ENCODE data around the gene VPS50.

The VPS50 gene

GRCh38 chr7:93378131-93378760 lies 146.1 kb downstream of the VPS50 start:
- Histone ChIP-seq H3K9ac (ENCODE audit: low read depth, low read length) (no peak overlapping the region), H3K9me3 (ENCODE audit: control insufficient read depth, insufficient read depth, low read length) (no peaks in the 10 kb centered on the region), H3K4me1 (ENCODE audit: control insufficient read depth, insufficient read depth, low read length) (no peaks in the 10 kb centered on the region), H3K27me3 (ENCODE audit: control insufficient read depth, insufficient read depth, low read length) (no peaks in the 10 kb centered on the region), H3K36me3 (ENCODE audit: control insufficient read depth, insufficient read depth, low read length) (no peaks in the 10 kb centered on the region), H3K4me3 (ENCODE audit: low read depth, low read length) (no peak overlapping the region)

GRCh38 chr7:93382362-93382761 lies 150.2 kb downstream of the VPS50 start:
- H3K4me1 ChIP-seq (ENCODE audit: control insufficient read depth, insufficient read depth, low read length), result no peaks in the 10 kb centered on the region
- no peaks in the 10 kb centered on the region for H3K27me3 ChIP-seq (ENCODE audit: control insufficient read depth, insufficient read depth, low read length)
- no peaks in the 10 kb centered on the region for H3K9me3 ChIP-seq (ENCODE audit: control insufficient read depth, insufficient read depth, low read length)
- H3K36me3 ChIP-seq (ENCODE audit: control insufficient read depth, insufficient read depth, low read length), result no peaks in the 10 kb centered on the region
- H3K9ac ChIP-seq (ENCODE audit: low read depth, low read length), result no peak overlapping the region
- H3K4me3 ChIP-seq (ENCODE audit: low read depth, low read length), result no peak overlapping the region

- Histone ChIP-seq H3K9me3 (ENCODE audit: control insufficient read depth, insufficient read depth, low read length) (no peaks in the 10 kb centered on the region), H3K4me3 (ENCODE audit: low read depth, low read length) (no peak overlapping the region), H3K27me3 (ENCODE audit: control insufficient read depth, insufficient read depth, low read length) (no peaks in the 10 kb centered on the region), H3K4me1 (ENCODE audit: control insufficient read depth, insufficient read depth, low read length) (peaks cover 6% of the 10 kb centered on the region), H3K36me3 (ENCODE audit: control insufficient read depth, insufficient read depth, low read length) (no peaks in the 10 kb centered on the region), H3K9ac (ENCODE audit: low read depth, low read length) (no peak overlapping the region)
Observed at GRCh38 chr7:93390660-93391059, 158.5 kb downstream of the VPS50 start.

GRCh38 chr7:93392984-93393383 lies 160.8 kb downstream of the VPS50 start:
- H3K36me3 ChIP-seq (ENCODE audit: control insufficient read depth, insufficient read depth, low read length), result no peaks in the 10 kb centered on the region

GRCh38 chr7:93399642-93400041 lies 167.5 kb downstream of the VPS50 start:
- H3K27me3 ChIP-seq (ENCODE audit: control insufficient read depth, insufficient read depth, low read length), result no peaks in the 10 kb centered on the region
- no peaks in the 10 kb centered on the region for H3K9me3 ChIP-seq (ENCODE audit: control insufficient read depth, insufficient read depth, low read length)
- no peaks in the 10 kb centered on the region for H3K4me1 ChIP-seq (ENCODE audit: control insufficient read depth, insufficient read depth, low read length)
- no peak overlapping the region for H3K9ac ChIP-seq (ENCODE audit: low read depth, low read length)
- H3K36me3 ChIP-seq (ENCODE audit: control insufficient read depth, insufficient read depth, low read length), result no peaks in the 10 kb centered on the region
- no peak overlapping the region for H3K4me3 ChIP-seq (ENCODE audit: low read depth, low read length)

More at GRCh38 chr7:93392984-93393383, 160.8 kb downstream of the VPS50 start:
- H3K9me3 ChIP-seq (ENCODE audit: control insufficient read depth, insufficient read depth, low read length), result no peaks in the 10 kb centered on the region
- H3K9ac ChIP-seq (ENCODE audit: low read depth, low read length), result no peak overlapping the region
- no peaks in the 10 kb centered on the region for H3K27me3 ChIP-seq (ENCODE audit: control insufficient read depth, insufficient read depth, low read length)
- peaks cover 6% of the 10 kb centered on the region for H3K4me1 ChIP-seq (ENCODE audit: control insufficient read depth, insufficient read depth, low read length)
- H3K4me3 ChIP-seq (ENCODE audit: low read depth, low read length), result no peak overlapping the region

- Histone ChIP-seq H3K36me3 (ENCODE audit: control insufficient read depth, insufficient read depth, low read length) (no peaks in the 10 kb centered on the region), H3K9me3 (ENCODE audit: control insufficient read depth, insufficient read depth, low read length) (peaks cover 3% of the 10 kb centered on the region), H3K9ac (ENCODE audit: low read depth, low read length) (no peak overlapping the region), H3K4me3 (ENCODE audit: low read depth, low read length) (no peak overlapping the region), H3K4me1 (ENCODE audit: control insufficient read depth, insufficient read depth, low read length) (no peaks in the 10 kb centered on the region), H3K27me3 (ENCODE audit: control insufficient read depth, insufficient read depth, low read length) (no peaks in the 10 kb centered on the region)
Observed at GRCh38 chr7:93402944-93403343, 170.8 kb downstream of the VPS50 start.

- Histone ChIP-seq H3K9me3 (ENCODE audit: control insufficient read depth, insufficient read depth, low read length) (peaks cover 3% of the 10 kb centered on the region), H3K4me3 (ENCODE audit: low read depth, low read length) (no peak overlapping the region), H3K27me3 (ENCODE audit: control insufficient read depth, insufficient read depth, low read length) (no peaks in the 10 kb centered on the region), H3K4me1 (ENCODE audit: control insufficient read depth, insufficient read depth, low read length) (no peaks in the 10 kb centered on the region), H3K36me3 (ENCODE audit: control insufficient read depth, insufficient read depth, low read length) (no peaks in the 10 kb centered on the region), H3K9ac (ENCODE audit: low read depth, low read length) (no peak overlapping the region)
Observed at GRCh38 chr7:93407239-93407638, 175.1 kb downstream of the VPS50 start.

- H3K4me1 ChIP-seq (ENCODE audit: control insufficient read depth, insufficient read depth, low read length), result no peaks in the 10 kb centered on the region
- H3K4me3 ChIP-seq (ENCODE audit: low read depth, low read length), result no peak overlapping the region
- no peak overlapping the region for H3K9ac ChIP-seq (ENCODE audit: low read depth, low read length)
- no peaks in the 10 kb centered on the region for H3K36me3 ChIP-seq (ENCODE audit: control insufficient read depth, insufficient read depth, low read length)
- no peaks in the 10 kb centered on the region for H3K27me3 ChIP-seq (ENCODE audit: control insufficient read depth, insufficient read depth, low read length)
- peaks cover 3% of the 10 kb centered on the region for H3K9me3 ChIP-seq (ENCODE audit: control insufficient read depth, insufficient read depth, low read length)
Observed at GRCh38 chr7:93409324-93409723, 177.2 kb downstream of the VPS50 start.
